SK-N-SH (cell line): ENCODE data around the gene IRF2. TPM values are rescaled to one million over a fixed set of nuclear protein-coding genes. Genes with fewer than 3 reads are reported as not detected.

ENCODE experiments used
- CTCF ChIA-PET: fragments of 300-600, 350-600 bp; formaldehyde crosslinking; extraction: SDS; loops from one replicate; lab custom pipeline; 2021; lab: Yijun Ruan, JAX
- POLR2A ChIA-PET: fragments of 350-600 bp; sonication (Branson Sonifier 250); formaldehyde crosslinking; extraction: SDS; loops from one replicate; lab custom pipeline; 2020; ENCODE audit warnings: antibody characterized with exemption, inconsistent platforms; lab: Yijun Ruan, JAX
- DNase-seq: peaks from one replicate; pipeline ENCODE4 v3.0.0; 2012
- H2AFZ ChIP-seq: fragments of 200-600 bp; sonication (generic); 2 replicates; pipeline ENCODE4 v1.8.1; 2016; ENCODE audit warnings: antibody characterized with exemption, mild to moderate bottlenecking, low read depth
- H3F3A ChIP-seq: fragments of 200-600 bp; sonication (generic); replicated peaks from 2 replicates; pipeline ENCODE3; 2016; ENCODE audit warnings: antibody characterized with exemption, mild to moderate bottlenecking; ENCODE audit not compliant: insufficient read depth
- H3K27ac ChIP-seq, 2 experiments: fragments of 200-500 bp in 1 of 2; fragments of 200-600 bp in 1 of 2; sonication (Bioruptor generic) in 1 of 2; sonication (generic), shearing (Covaris generic) in 1 of 2; 2 replicates each; pipeline versions ENCODE4 v1.5.1 to v1.6.1; 2014 to 2016; ENCODE audit warnings: low read depth in 2 of 2, inconsistent platforms in 1 of 2, low read length in 1 of 2, mild to moderate bottlenecking in 1 of 2, mixed read lengths in 1 of 2
- H3K27me3 ChIP-seq: fragments of 200-600 bp; sonication (generic), shearing (Covaris generic); 2 replicates; pipeline ENCODE4 v1.6.1; 2016; ENCODE audit warnings: mixed run types; ENCODE audit not compliant: insufficient read depth
- H3K36me3 ChIP-seq, 2 experiments: fragments of 200-500 bp in 1 of 2; fragments of 200-600 bp in 1 of 2; sonication (Bioruptor generic) in 1 of 2; sonication (generic) in 1 of 2; replicated peaks in 1 of 2; 2 replicates each; pipeline versions ENCODE3 to v1.5.1; 2014 to 2016; ENCODE audit warnings: low read length in 1 of 2, mild to moderate bottlenecking in 1 of 2; ENCODE audit not compliant: insufficient read depth in 2 of 2, control insufficient read depth in 1 of 2
- H3K4me1 ChIP-seq, 2 experiments: fragments of 200-500 bp in 1 of 2; fragments of 200-600 bp in 1 of 2; sonication (Bioruptor generic) in 1 of 2; sonication (generic), shearing (Covaris generic) in 1 of 2; 2 replicates each; pipeline versions ENCODE4 v1.5.1 to v1.6.1; 2014 to 2016; ENCODE audit warnings: low read depth in 1 of 2, low read length in 1 of 2, mixed run types in 1 of 2; ENCODE audit not compliant: insufficient read depth in 2 of 2, control insufficient read depth in 1 of 2
- H3K4me2 ChIP-seq: fragments of 200-600 bp; sonication (generic), shearing (Covaris generic); 2 replicates; pipeline ENCODE4 v1.6.1; 2017; ENCODE audit warnings: mixed run types
- H3K4me3 ChIP-seq, 2 experiments: fragments of 200-500 bp in 1 of 2; fragments of 200-600 bp in 1 of 2; sonication (Bioruptor generic) in 1 of 2; sonication (generic), shearing (Covaris generic) in 1 of 2; 2 replicates each; pipeline versions ENCODE4 v1.5.1 to v1.8.1; 2014 to 2016; ENCODE audit warnings: low read depth in 2 of 2, inconsistent platforms in 1 of 2, low read length in 1 of 2, mild to moderate bottlenecking in 1 of 2, mixed read lengths in 1 of 2, moderate library complexity in 1 of 2
- H3K79me2 ChIP-seq: fragments of 200-600 bp; sonication (generic); 2 replicates; pipeline ENCODE4 v1.8.1; 2017; ENCODE audit warnings: mild to moderate bottlenecking; ENCODE audit not compliant: insufficient read depth
- H3K9ac ChIP-seq: fragments of 200-600 bp; sonication (generic); 2 replicates; pipeline ENCODE4 v1.6.1; 2017; ENCODE audit warnings: mixed run types
- H3K9me2 ChIP-seq: fragments of 200-600 bp; sonication (generic); 2 replicates; pipeline ENCODE4 v1.6.1; 2017; ENCODE audit warnings: mixed run types
- H3K9me3 ChIP-seq: fragments of 200-600 bp; sonication (generic); 2 replicates; pipeline ENCODE4 v1.6.1; 2017; ENCODE audit warnings: mixed run types, mild to moderate bottlenecking, moderate library complexity
- H4K20me1 ChIP-seq: fragments of 200-600 bp; sonication (generic); 2 replicates; pipeline ENCODE4 v1.6.1; 2017; ENCODE audit warnings: mild to moderate bottlenecking, mixed run types; ENCODE audit not compliant: insufficient read depth
- CHD2 ChIP-seq: fragments of 150-350 bp; IDR thresholded peaks from 2 replicates; pipeline ENCODE4 v1.6.1; 2018; ENCODE audit warnings: low read length; ENCODE audit not compliant: partially characterized antibody
- ELF1 ChIP-seq: IDR thresholded peaks from 2 replicates; pipeline ENCODE4 v1.4.0; 2012
- EP300 ChIP-seq, 2 experiments: IDR thresholded peaks; 2 replicates each; pipeline versions ENCODE4 v1.4.0 to v1.6.1; 2012; ENCODE audit warnings: borderline replicate concordance in 1 of 2, low read depth in 1 of 2, low read length in 1 of 2
- FOSL2 ChIP-seq: IDR thresholded peaks from 2 replicates; pipeline ENCODE4 v1.4.0; 2012; ENCODE audit warnings: low read depth, mild to moderate bottlenecking, moderate library complexity, borderline replicate concordance
- FOXM1 ChIP-seq: IDR thresholded peaks from 2 replicates; pipeline ENCODE4 v1.4.0; 2012; ENCODE audit warnings: low read depth, mild to moderate bottlenecking
- GABPA ChIP-seq: IDR thresholded peaks from 2 replicates; pipeline ENCODE4 v1.4.0; 2012; ENCODE audit warnings: low read depth, mild to moderate bottlenecking
- GATA2 ChIP-seq: sonication (generic); formaldehyde crosslinking; IDR thresholded peaks from 2 replicates; pipeline ENCODE4 v1.5.0; 2020; ENCODE audit warnings: mild to moderate bottlenecking, missing genetic modification reagents
- JUND ChIP-seq: IDR thresholded peaks from 2 replicates; pipeline ENCODE4 v1.4.0; 2012
- MEF2A ChIP-seq: IDR thresholded peaks from 2 replicates; pipeline ENCODE4 v1.4.0; 2012; ENCODE audit warnings: low read depth, borderline replicate concordance
- NFIC ChIP-seq: IDR thresholded peaks from 2 replicates; pipeline ENCODE4 v1.4.0; 2012; ENCODE audit warnings: borderline replicate concordance
- NRF1 ChIP-seq: IDR thresholded peaks from 2 replicates; pipeline ENCODE4 v1.6.1; 2012; ENCODE audit warnings: low read depth, mild to moderate bottlenecking, low read length
- PBX3 ChIP-seq: IDR thresholded peaks from 2 replicates; pipeline ENCODE4; 2012
- POLR2AphosphoS5 ChIP-seq: IDR thresholded peaks from 2 replicates; pipeline ENCODE4 v1.6.1; 2012; ENCODE audit warnings: low read depth, low read length
- RFX5 ChIP-seq: IDR thresholded peaks from 2 replicates; pipeline ENCODE4 v1.6.1; 2012; ENCODE audit warnings: mild to moderate bottlenecking, improper control_type of control experiment, low read length
- RXRA ChIP-seq: IDR thresholded peaks from 2 replicates; pipeline ENCODE4 v1.4.0; 2012; ENCODE audit warnings: low read depth, mild to moderate bottlenecking, borderline replicate concordance
- SIN3A ChIP-seq: IDR thresholded peaks from 2 replicates; pipeline ENCODE4 v1.6.1; 2012; ENCODE audit warnings: low read depth, mild to moderate bottlenecking, low read length, moderate library complexity, borderline replicate concordance
- SMC3 ChIP-seq: IDR thresholded peaks from 2 replicates; pipeline ENCODE4 v1.6.1; 2012; ENCODE audit warnings: low read depth, low read length, improper control_type of control experiment
- TAF1 ChIP-seq: IDR thresholded peaks from 2 replicates; pipeline ENCODE4 v1.6.1; 2012; ENCODE audit warnings: low read depth, mild to moderate bottlenecking, low read length, moderate library complexity, borderline replicate concordance
- TCF12 ChIP-seq: IDR thresholded peaks from 2 replicates; pipeline ENCODE4 v1.4.0; 2012
- TEAD4 ChIP-seq: IDR thresholded peaks from 2 replicates; pipeline ENCODE4 v1.4.0; 2012; ENCODE audit warnings: mild to moderate bottlenecking, borderline replicate concordance; ENCODE audit not compliant: insufficient read depth
- USF2 ChIP-seq: fragments of 150-350 bp; IDR thresholded peaks from 2 replicates; pipeline ENCODE4 v1.6.1; 2017; ENCODE audit warnings: antibody characterized with exemption, low read length, low read depth, borderline replicate concordance
- WGBS: methylation state at CpG from one replicate; pipeline ENCODE4 v1.1.6; 2017; ENCODE audit warnings: low lambda C conversion rate; 5-methylcytosine and 5-hydroxymethylcytosine counted together
- polyA plus RNA-seq, 3 experiments: library from polyadenylated mRNA; depleted of rRNA; stranded (reverse); fragments of >200 nt; gene quantifications; 2 replicates each; pipeline ENCODE4 v1.2.3, GENCODE V29; 2012
- TF ChIP-seq, protein P1 (sequence below): fragments of 150-350 bp; IDR thresholded peaks from 2 replicates; pipeline ENCODE4 v1.6.1; 2016; ENCODE audit warnings: mild to moderate bottlenecking, low read depth, low read length
- TF ChIP-seq, protein P2 (sequence below): IDR thresholded peaks from 2 replicates; pipeline ENCODE4 v1.6.1; 2012; ENCODE audit warnings: mild to moderate bottlenecking, low read depth, low read length, moderate library complexity
- TF ChIP-seq, protein P3 (sequence below): IDR thresholded peaks from 2 replicates; pipeline ENCODE4 v1.4.0; 2012; ENCODE audit warnings: low read depth, borderline replicate concordance
- TF ChIP-seq, protein P4 (sequence below): IDR thresholded peaks from 2 replicates; pipeline ENCODE4 v1.4.0; 2012; ENCODE audit warnings: low read depth, borderline replicate concordance

The IRF2 gene
- polyA plus RNA-seq, 1 of the 3 experiments (the other 2 are of a cell fraction): 23.3 TPM

DNA sequence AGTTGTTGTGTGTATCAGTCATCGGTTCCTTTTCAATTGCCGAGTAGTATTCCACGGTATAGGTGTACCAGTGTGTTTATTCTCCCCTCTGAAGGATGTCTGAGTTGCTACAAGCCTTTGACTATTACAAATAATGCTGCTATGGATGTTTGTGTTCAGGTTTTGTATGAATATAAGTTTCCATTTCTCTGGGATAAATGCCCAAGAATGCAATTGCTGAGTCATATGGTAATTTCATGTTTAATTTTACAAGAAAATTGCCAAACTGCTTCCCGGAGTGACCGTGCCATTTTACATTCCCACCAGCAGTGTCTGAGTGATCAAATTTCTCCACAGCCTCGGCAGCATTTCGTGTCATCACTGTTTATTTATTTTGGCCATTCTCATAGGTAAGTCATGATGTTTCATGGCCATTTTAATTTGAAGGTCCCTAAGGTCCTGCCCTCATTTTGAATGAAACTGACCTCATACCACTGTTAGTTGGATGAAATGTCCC is 73.9 kb downstream of the IRF2 start:
- Histone ChIP-seq H3K4me1 (peaks cover 8 to 16% of the 10 kb centered on the region in 2 experiments), H3K9ac (no peak overlapping the region), H3K27ac (peak overlapping the region; percentile 64 to 86), H3F3A (peaks cover 12% of the 10 kb centered on the region), H3K79me2 (no peaks in the 10 kb centered on the region), H3K27me3 (no peaks in the 10 kb centered on the region), H3K36me3 (peaks cover 22 to 47% of the 10 kb centered on the region in 2 experiments), H3K4me3 (no peak overlapping the region), H3K9me3 (no peaks in the 10 kb centered on the region), H3K9me2 (no peaks in the 10 kb centered on the region), H2AFZ (no peak overlapping the region), H4K20me1 (no peaks in the 10 kb centered on the region), H3K4me2 (no peak overlapping the region; the same call in 1 of the 2 replicates)
- POLR2A ChIA-PET: no interaction called here
- DNase-seq: no peak
- CTCF ChIA-PET: no interaction called here
- WGBS: 35% methylated on average over 7 of the region's 7 CpGs
- TF ChIP-seq PBX3 (peak; percentile 63), TCF12 (peak; percentile 47), CHD2 (no peak), RXRA (no peak), GATA2 (CRISPR knock-in tag) (no peak), ELF1 (no peak), RFX5 (no peak), SIN3A (no peak), TAF1 (no peak), USF2 (no peak), FOXM1 (no peak), GABPA (no peak), MEF2A (0 out of 2 replicates have a peak, but pooled peaks have one; percentile 23), POLR2AphosphoS5 (no peak), JUND (peak; percentile 76), NRF1 (no peak), EP300 (IDR thresholded peaks at IDR 0.05; ENCODE audit: borderline replicate concordance in 1 of 2, low read depth in 1 of 2, low read length in 1 of 2) (peak in 1 of 2 experiments; percentile 64; a peak in 2 of 4 replicates), SMC3 (no peak), NFIC (peak; percentile 72; the same call in 1 of the 2 replicates), FOSL2 (peak; percentile 77; the same call in 1 of the 2 replicates), TEAD4 (peak; percentile 50; the same call in 1 of the 2 replicates)
- TF ChIP-seq, protein P1, sequence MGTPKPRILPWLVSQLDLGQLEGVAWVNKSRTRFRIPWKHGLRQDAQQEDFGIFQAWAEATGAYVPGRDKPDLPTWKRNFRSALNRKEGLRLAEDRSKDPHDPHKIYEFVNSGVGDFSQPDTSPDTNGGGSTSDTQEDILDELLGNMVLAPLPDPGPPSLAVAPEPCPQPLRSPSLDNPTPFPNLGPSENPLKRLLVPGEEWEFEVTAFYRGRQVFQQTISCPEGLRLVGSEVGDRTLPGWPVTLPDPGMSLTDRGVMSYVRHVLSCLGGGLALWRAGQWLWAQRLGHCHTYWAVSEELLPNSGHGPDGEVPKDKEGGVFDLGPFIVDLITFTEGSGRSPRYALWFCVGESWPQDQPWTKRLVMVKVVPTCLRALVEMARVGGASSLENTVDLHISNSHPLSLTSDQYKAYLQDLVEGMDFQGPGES: no peak
- TF ChIP-seq, protein P2, sequence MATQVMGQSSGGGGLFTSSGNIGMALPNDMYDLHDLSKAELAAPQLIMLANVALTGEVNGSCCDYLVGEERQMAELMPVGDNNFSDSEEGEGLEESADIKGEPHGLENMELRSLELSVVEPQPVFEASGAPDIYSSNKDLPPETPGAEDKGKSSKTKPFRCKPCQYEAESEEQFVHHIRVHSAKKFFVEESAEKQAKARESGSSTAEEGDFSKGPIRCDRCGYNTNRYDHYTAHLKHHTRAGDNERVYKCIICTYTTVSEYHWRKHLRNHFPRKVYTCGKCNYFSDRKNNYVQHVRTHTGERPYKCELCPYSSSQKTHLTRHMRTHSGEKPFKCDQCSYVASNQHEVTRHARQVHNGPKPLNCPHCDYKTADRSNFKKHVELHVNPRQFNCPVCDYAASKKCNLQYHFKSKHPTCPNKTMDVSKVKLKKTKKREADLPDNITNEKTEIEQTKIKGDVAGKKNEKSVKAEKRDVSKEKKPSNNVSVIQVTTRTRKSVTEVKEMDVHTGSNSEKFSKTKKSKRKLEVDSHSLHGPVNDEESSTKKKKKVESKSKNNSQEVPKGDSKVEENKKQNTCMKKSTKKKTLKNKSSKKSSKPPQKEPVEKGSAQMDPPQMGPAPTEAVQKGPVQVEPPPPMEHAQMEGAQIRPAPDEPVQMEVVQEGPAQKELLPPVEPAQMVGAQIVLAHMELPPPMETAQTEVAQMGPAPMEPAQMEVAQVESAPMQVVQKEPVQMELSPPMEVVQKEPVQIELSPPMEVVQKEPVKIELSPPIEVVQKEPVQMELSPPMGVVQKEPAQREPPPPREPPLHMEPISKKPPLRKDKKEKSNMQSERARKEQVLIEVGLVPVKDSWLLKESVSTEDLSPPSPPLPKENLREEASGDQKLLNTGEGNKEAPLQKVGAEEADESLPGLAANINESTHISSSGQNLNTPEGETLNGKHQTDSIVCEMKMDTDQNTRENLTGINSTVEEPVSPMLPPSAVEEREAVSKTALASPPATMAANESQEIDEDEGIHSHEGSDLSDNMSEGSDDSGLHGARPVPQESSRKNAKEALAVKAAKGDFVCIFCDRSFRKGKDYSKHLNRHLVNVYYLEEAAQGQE: no peak
- TF ChIP-seq, protein P3, sequence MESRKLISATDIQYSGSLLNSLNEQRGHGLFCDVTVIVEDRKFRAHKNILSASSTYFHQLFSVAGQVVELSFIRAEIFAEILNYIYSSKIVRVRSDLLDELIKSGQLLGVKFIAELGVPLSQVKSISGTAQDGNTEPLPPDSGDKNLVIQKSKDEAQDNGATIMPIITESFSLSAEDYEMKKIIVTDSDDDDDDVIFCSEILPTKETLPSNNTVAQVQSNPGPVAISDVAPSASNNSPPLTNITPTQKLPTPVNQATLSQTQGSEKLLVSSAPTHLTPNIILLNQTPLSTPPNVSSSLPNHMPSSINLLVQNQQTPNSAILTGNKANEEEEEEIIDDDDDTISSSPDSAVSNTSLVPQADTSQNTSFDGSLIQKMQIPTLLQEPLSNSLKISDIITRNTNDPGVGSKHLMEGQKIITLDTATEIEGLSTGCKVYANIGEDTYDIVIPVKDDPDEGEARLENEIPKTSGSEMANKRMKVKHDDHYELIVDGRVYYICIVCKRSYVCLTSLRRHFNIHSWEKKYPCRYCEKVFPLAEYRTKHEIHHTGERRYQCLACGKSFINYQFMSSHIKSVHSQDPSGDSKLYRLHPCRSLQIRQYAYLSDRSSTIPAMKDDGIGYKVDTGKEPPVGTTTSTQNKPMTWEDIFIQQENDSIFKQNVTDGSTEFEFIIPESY: no peak
- TF ChIP-seq, protein P4, sequence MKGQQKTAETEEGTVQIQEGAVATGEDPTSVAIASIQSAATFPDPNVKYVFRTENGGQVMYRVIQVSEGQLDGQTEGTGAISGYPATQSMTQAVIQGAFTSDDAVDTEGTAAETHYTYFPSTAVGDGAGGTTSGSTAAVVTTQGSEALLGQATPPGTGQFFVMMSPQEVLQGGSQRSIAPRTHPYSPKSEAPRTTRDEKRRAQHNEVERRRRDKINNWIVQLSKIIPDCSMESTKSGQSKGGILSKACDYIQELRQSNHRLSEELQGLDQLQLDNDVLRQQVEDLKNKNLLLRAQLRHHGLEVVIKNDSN: no peak
